Liver (tissue), 3 donors: ENCODE measurements around the gene OR10P1.

Experiments used
- ATF3 ChIP-seq: IDR thresholded peaks from 2 replicates; pipeline ENCODE4 v1.6.1; 2016; ENCODE audit warnings: antibody characterized with exemption
- CTCF ChIP-seq: fragments of 150-350 bp; IDR thresholded peaks from 2 replicates; pipeline ENCODE4 v1.5.1; 2017; ENCODE audit warnings: improper control_type of control experiment, low read depth, low read length; ENCODE audit not compliant: missing input control
- EGR1 ChIP-seq, 2 donors: IDR thresholded peaks; 2 replicates each; pipeline ENCODE4 v1.6.1; 2016 to 2018; ENCODE audit warnings: antibody characterized with exemption in 2 of 2, low read depth in 2 of 2
- FOXA1 ChIP-seq: IDR thresholded peaks from 2 replicates; pipeline ENCODE4 v1.6.1; 2016; ENCODE audit warnings: antibody characterized with exemption
- GABPA ChIP-seq, 2 donors: IDR thresholded peaks in 1 of 2; conservative IDR thresholded peaks in 1 of 2; 2 replicates each; pipeline ENCODE4 v1.6.1; 2016; ENCODE audit warnings: antibody characterized with exemption in 2 of 2, mild to moderate bottlenecking in 1 of 2, moderate library complexity in 1 of 2
- HNF4A ChIP-seq, 2 donors: conservative IDR thresholded peaks; 2 replicates each; pipeline ENCODE4 v1.6.1; 2016; ENCODE audit warnings: antibody characterized with exemption in 2 of 2, mild to moderate bottlenecking in 2 of 2
- JUND ChIP-seq, 2 donors: IDR thresholded peaks; 2 replicates each; pipeline ENCODE4 v1.6.1; 2016; ENCODE audit warnings: antibody characterized with exemption in 2 of 2
- MAX ChIP-seq: IDR thresholded peaks from 2 replicates; pipeline ENCODE4 v1.6.1; 2016; ENCODE audit warnings: antibody characterized with exemption
- NR2F2 ChIP-seq: IDR thresholded peaks from 2 replicates; pipeline ENCODE4 v1.6.1; 2016; ENCODE audit warnings: antibody characterized with exemption
- RAD21 ChIP-seq, 2 donors: IDR thresholded peaks; 2 replicates each; pipeline ENCODE4 v1.6.1; 2016; ENCODE audit warnings: antibody characterized with exemption in 2 of 2, mild to moderate bottlenecking in 2 of 2
- REST ChIP-seq: IDR thresholded peaks from 2 replicates; pipeline ENCODE4 v1.6.1; 2016; ENCODE audit warnings: antibody characterized with exemption, mild to moderate bottlenecking
- SP1 ChIP-seq: IDR thresholded peaks from 2 replicates; pipeline ENCODE4 v1.6.1; 2018; ENCODE audit warnings: antibody characterized with exemption, mild to moderate bottlenecking
- TAF1 ChIP-seq: conservative IDR thresholded peaks from 2 replicates; pipeline ENCODE4 v1.6.1; 2016; ENCODE audit warnings: antibody characterized with exemption, mild to moderate bottlenecking
- YY1 ChIP-seq: IDR thresholded peaks from 2 replicates; pipeline ENCODE4 v1.6.1; 2016; ENCODE audit warnings: antibody characterized with exemption, mild to moderate bottlenecking
- donor health status: healthy.
- donor health status: healthy.

GRCh38 chr12:55652352-55652751 is 15.7 kb downstream of the OR10P1 start:
- TF ChIP-seq CTCF (no peak), SP1 (no peak), YY1 (no peak), MAX (no peak), FOXA1 (no peak), REST (no peak), RAD21 (IDR thresholded peaks at IDR 0.05) (no peak), GABPA (IDR thresholded peaks at IDR 0.05 in 1 of 2, conservative IDR thresholded peaks at IDR 0.05 in 1 of 2) (no peak), NR2F2 (no peak), ATF3 (no peak), HNF4A (conservative IDR thresholded peaks at IDR 0.05) (no peak), EGR1 (IDR thresholded peaks at IDR 0.05; ENCODE audit: low read depth in 2 of 2) (no peak), TAF1 (no peak), JUND (IDR thresholded peaks at IDR 0.05) (no peak)
